ENCODE data around the gene C9orf72.
"Not testable (repeated sequence)": the region's sequence is repeated elsewhere in the genome, so short reads cannot be mapped to it uniquely, and the experiment has no call there.

C9orf72 gene

GRCh38 chr9:27510780-27511179, 62.5 kb downstream of the C9orf72 start:
- no peak for DNase-seq

GRCh38 chr9:27506981-27507380, 66.3 kb downstream of the C9orf72 start:
- DNase-seq: no peak

GRCh38 chr9:27505744-27506161, 67.5 kb downstream of the C9orf72 start:
- no peak for DNase-seq

GRCh38 chr9:27504259-27504658, 69.0 kb downstream of the C9orf72 start:
- DNase-seq: no peak

- DNase-seq: no peak
These were observed 69.7 kb downstream of the C9orf72 start for GRCh38 chr9:27503623-27504022.

GRCh38 chr9:27500902-27501301, 72.4 kb downstream of the C9orf72 start:
- DNase-seq: not testable (repeated sequence)

GRCh38 chr9:27499451-27499850, 73.8 kb downstream of the C9orf72 start:
- no peak for DNase-seq

- DNase-seq: no peak
These were observed 75.3 kb downstream of the C9orf72 start for GRCh38 chr9:27497883-27498417.

Measured in NCI-H2171 treated with DMSO at 0.1 percent for 48 hours (cell line).